Measurements from ENCODE around the gene RRP1.
A peak's percentile ranks its signal among the peaks of the same experiment; 100 is the strongest.

RRP1 gene

DNA sequence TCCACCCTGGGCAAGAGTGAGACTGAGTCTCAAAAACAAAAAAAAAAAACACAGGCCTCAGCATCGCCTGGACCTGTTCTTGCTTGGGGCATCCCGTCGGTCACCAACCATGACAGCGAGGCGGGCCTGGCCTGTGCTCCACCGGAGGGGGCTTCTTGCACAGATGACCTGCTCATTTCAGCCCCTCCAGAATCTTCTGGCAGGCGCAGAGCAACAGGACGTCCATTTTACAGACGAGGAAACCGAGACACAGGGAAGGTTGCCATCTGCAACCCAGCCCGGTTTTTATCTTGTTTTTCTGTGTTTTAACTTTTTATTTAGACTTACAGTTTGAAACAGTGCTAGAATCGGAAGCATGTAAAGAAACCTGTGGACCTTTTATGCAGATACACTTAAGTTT is 14.2 kb upstream of the RRP1 start:
- no peak for DNase-seq (ENCODE audit: low read depth in 2 of 2)

- peak; percentile 62 to 82 for DNase-seq (ENCODE audit: low read depth in 2 of 2)
These were observed 13.5 kb upstream of the RRP1 start, which contains the start of gene CSTB for GRCh38 chr21:43775795-43776430. Gene CSTB, minus strand, starts transcription at chr21:43776308. Its CDS starts 39 bp downstream, at chr21:43776269.

- no peak for DNase-seq (ENCODE audit: low read depth in 2 of 2)
These were observed 11.4 kb upstream of the RRP1 start for GRCh38 chr21:43777953-43778352.

DNA sequence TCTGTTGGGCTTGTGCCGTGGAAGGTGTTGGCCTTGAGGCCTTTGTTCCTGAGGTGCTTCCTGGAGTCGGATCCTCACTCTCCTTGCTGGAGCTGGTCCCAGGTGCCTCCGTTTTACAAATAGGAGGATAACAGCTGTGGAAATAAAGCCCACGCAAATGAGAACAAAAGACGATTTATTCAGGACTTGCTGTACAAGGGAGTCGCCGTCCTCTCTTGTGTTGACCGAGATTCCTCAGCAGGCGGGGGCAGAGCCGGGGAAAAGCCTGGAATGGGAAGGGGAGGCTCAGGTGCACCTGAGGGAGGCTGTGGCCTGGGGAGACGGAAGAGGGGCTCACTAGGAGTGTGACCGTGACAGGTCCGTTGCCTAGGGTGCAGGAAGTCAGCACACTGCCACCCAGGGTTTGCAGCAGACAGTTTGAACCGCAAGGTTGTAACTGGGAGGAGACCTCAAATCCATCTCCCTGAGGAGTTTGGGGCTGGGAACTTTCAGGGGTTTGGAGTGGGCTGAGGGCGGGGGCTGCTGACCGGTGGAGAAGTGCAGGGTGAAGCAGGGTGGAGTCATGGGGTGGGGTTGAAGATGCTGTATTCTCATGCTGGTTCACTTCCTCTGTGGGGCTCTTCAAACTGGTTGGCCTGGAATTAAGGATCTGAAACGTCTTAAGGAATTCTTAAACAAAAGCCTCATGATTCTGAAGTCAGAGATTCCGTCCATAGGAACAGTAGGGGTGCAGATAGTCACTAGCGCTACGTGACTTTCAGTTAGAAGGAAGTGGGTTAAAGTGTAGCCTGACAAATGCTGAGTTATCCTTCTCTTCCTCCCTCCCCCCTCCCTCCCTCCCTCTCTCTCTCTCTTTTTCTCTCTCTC is 10.7 kb upstream of the RRP1 start:
- DNase-seq (ENCODE audit: low read depth in 2 of 2) = no peak

GRCh38 chr21:43779660-43780059 is 9.7 kb upstream of the RRP1 start:
- no peak for DNase-seq (ENCODE audit: low read depth in 2 of 2)

DNA sequence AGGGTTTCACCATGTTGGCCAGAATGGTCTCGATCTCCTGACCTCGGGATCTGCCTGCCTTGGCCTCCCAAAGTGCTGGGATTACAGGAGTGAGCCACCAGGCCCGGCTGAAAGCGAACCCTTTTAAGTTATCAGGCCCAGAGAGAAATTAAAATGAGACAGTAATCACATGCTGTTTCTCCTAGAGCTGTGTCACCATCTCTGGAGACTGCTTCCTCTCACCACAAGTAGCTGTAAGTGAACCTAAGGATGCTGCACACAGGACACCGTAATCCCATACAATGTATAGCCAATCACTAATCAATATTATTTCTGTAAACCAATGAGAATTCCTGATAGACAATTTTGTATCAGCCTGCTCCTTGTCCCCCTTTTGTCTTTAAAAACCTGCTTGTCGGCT is 7.5 kb upstream of the RRP1 start:
- DNase-seq (ENCODE audit: low read depth in 2 of 2) = no peak

DNA sequence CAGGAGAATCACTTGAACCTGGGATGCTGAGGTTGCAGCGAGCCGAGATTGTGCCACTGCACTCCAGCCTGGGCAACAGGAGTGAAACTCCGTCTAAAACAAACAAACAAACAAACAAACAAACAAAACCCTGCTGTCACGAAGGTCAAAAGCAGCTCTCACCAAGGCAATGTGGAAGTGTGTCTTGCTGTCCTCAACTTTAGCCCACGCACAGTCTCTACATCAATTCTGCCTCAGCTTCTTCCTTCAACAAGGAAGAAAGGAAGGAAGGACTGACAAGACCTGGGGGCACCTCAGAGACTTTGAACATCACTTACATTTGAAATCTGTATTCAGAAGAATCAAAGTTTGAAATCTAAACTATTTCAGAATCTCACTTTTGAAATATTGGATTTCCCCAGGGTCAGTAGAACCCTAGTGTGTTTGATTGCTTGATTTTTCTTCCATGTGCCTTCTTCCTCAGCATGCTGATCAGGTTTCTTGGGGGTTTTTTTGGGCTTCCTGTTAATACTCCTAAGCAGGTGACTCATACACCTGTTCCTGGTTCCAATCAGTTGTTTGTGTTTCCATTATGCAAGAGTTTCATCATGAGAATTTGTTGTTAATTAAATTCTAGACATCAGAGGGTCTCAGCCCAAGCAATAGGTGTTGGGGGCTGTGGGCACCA is 6.8 kb upstream of the RRP1 start:
- DNase-seq (ENCODE audit: low read depth in 2 of 2) = no peak

DNA sequence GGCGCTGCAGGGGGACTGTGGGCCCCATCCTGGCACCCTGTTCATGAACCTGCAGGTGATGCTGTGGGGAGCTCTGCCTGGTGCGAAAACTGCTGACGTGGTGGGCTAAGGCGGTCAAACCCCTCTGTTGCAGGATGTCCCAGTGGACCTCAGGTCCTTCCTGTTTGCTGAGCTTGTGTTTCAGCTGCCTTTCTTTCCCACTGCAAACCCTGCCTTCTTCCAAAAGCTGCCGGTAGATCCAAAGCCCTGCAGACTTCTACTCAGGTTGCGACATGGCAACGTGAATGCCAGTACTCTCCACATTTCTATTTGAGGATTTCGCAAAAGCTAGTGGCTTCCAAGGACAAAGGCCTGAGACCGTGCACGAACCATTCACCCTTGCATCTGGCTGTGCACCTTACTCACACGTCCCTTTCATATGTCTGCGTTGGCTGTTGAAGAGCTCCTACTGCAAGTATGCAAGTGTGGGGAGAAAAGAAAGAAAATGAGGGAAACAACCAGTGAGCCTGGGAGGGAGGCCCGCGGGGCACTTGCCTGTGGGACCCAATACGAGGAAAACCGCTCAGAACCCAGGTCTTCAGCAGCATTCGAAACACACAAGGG is 6.2 kb upstream of the RRP1 start:
- DNase-seq (ENCODE audit: low read depth in 2 of 2) = no peak

DNA sequence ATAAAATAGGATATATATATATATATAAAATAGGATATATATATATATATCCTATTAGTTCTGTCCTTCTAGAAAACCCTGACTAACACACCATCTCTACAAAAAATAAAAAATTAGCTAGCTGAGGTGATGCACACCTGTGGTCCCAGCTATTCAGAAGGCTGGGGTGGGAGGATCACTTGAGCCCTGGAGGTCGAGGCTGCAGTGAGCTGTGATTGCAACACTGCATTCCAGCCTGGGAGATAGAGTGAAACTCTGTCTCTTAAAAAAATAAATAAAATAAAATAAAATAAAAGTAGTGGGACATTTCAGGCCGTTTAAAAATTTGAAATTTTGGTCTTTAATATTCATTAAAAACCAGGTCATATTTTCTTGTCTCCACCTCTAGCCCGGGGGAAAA is 4.2 kb upstream of the RRP1 start:
- DNase-seq (ENCODE audit: low read depth in 2 of 2) = no peak

DNA sequence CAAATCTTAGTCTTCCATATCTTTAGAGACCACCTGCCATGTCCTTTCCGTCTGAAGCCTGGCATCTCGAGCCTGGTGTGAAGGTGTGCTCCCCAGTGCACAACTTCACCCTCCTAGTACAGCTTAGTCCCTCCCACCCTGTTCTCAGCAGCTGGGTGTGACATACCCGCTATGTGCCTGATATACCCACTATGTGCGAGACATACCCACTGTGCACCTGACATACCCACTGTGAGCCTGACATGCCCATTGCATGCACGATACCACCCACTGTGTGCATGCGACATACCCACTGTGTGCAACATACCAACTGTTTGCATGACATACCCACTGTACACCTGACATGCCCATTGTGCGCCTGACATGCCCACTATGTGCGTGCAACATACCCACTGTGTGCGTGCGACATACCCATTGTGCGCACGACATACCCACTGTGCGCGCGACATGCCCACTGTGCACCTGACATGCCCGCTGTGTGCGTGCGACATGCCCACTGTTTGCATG is 3.0 kb upstream of the RRP1 start:
- no peak for DNase-seq (ENCODE audit: low read depth in 2 of 2)

DNA sequence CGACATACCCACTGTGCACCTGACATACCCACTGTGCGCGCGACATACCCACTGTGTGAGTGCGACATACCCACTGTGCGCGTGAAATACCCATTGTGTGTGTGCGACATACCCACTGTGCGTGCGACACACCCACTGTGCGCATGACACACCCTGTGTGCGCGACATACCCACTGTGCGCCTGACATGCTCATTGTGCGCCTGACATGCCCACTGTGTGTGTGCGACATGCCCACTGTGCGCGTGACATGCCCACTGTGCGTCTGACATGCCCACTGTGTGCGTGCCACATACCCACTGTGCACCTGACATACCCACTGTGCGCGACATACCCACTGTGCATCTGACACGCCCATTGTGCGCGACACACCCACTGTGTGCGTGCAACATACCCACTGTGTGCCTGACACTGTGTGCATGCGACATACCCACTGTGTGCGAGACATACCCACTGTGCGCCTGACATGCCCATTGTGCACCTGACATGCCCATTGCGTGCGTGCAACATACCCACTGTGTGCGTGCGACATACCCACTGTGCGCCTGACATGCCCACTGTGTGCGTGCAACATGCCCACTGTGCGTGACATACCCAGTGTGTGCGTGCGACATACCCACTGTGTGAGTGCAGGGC is 2.5 kb upstream of the RRP1 start:
- DNase-seq (ENCODE audit: low read depth in 2 of 2) = no peak

GRCh38 chr21:43790010-43790524 is 690 bp downstream of the RRP1 start:
- no peak for DNase-seq (ENCODE audit: low read depth in 2 of 2)

- DNase-seq (ENCODE audit: low read depth in 2 of 2) = no peak
These were observed 3.0 kb downstream of the RRP1 start for GRCh38 chr21:43792406-43792805.

DNA sequence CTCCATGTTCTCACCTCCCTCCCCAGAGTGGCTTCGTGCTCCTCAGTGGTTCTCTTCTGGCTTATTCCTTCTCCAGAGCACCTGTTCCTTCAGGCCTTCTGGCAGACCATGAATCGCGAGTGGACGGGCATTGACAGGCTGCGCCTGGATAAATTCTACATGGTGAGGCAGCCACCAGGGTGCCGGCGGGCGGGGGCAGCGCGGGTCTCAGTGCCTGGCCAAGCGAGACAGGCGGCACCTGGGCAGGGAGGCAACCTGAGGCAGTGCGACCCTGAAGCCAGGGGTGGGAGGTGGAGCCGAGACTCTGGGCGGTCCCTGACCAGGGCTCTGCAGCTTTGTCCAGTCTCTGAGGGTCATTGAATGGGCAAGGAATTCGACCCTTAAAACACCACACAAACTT is 3.9 kb downstream of the RRP1 start:
- DNase-seq (ENCODE audit: low read depth in 2 of 2) = no peak

- DNase-seq (ENCODE audit: low read depth in 2 of 2) = no peak
These were observed 4.9 kb downstream of the RRP1 start for GRCh38 chr21:43794311-43794710.

DNA sequence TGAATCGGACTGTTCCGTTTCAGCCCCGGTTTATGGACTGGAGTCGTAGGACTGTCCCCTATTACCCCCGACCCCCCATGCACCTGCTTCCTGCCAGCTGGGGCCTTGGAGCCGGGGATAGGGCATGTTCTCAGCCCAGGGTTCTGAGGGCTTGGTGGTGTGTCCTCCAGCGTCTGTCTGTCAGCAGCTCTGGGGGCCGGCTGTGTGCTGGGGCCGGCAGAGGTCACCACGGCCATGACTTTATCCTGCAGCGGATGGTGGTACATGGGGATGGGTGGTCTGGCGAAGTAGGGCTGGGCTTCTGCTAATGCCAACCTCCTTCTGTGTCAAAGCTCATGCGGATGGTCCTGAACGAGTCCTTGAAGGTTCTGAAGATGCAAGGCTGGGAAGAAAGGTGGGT is 5.5 kb downstream of the RRP1 start:
- no peak for DNase-seq (ENCODE audit: low read depth in 2 of 2)

DNA sequence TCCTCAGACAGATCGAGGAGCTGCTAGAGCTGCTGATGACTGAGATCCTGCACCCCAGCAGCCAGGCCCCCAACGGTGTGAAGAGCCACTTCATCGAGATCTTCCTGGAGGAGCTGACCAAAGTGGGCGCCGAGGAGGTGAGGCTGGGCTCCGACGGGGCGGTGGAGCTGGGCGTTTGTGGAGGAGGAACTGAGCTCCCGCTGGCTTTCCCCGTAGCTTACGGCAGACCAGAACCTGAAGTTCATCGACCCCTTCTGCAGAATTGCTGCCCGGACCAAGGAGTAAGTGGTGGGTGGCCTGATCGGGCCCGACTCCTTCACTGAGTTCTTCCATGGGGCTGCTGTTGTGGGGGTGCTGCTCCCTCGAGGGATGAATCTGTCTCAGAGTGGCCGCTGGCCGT is 8.0 kb downstream of the RRP1 start:
- no peak for DNase-seq (ENCODE audit: low read depth in 2 of 2)

GRCh38 chr21:43797925-43798715 is 8.7 kb downstream of the RRP1 start:
- no peak for DNase-seq (ENCODE audit: low read depth in 2 of 2)

GRCh38 chr21:43799301-43799840 is 10.0 kb downstream of the RRP1 start:
- DNase-seq (ENCODE audit: low read depth in 2 of 2) = no peak

- no peak for DNase-seq (ENCODE audit: low read depth in 2 of 2)
These were observed 10.7 kb downstream of the RRP1 start for GRCh38 chr21:43800124-43800523.
